K562 (cell line): ENCODE results near the gene EIF5B.

Source experiments
- CBFB ChIP-seq: sonication (generic); formaldehyde crosslinking; IDR thresholded peaks from 2 replicates; pipeline ENCODE4 v1.4.0; 2020; ENCODE audit warnings: mild to moderate bottlenecking, missing genetic modification reagents
- EWSR1 ChIP-seq: fragments of 450-650 bp; IDR thresholded peaks from 2 replicates; pipeline ENCODE4 v1.6.1; 2018; ENCODE audit warnings: borderline replicate concordance, mild to moderate bottlenecking, low read depth, moderate library complexity; ENCODE audit not compliant: partially characterized antibody

GRCh38 chr2:99325384-99325783, 11.8 kb upstream of the EIF5B start:
- no peak for TF ChIP-seq CBFB
- TF ChIP-seq EWSR1, result no peak
